IMR-90 (cell line): ENCODE data around the gene NOXO1. TPM values are rescaled to one million over a fixed set of nuclear protein-coding genes. Genes with fewer than 3 reads are reported as not detected.

Experiments used
- ATAC-seq: fragments of 200-7000 bp; cut with Tn5 transposase; 2 replicates; pipeline ENCODE4 v1.9.1; 2020; ENCODE audit warnings: low read depth, mild to moderate bottlenecking, moderate library complexity
- BruUV-seq: library from RNA; stranded (reverse); fragments of 400-500 nt; replicated peaks from 2 replicates; lab custom pipeline; 2021; lab: Mats Ljungman, UMichigan
- CTCF ChIA-PET: fragments of 300-600 bp; formaldehyde crosslinking; extraction: SDS; loops from one replicate; lab custom pipeline; 2021; ENCODE audit warnings: antibody characterized with exemption; lab: Yijun Ruan, JAX
- POLR2A ChIA-PET: fragments of 300-600 bp; sonication (Branson Sonifier 250); formaldehyde crosslinking; loops from one replicate; lab custom pipeline; 2022; ENCODE audit warnings: antibody characterized with exemption; ENCODE audit not compliant: unreplicated experiment; lab: Charles Lee
- DNase-seq: peaks from one replicate; pipeline ENCODE4 v3.0.0; 2013
- H2AFZ ChIP-seq: replicated peaks from 2 replicates; pipeline ENCODE3; 2013; ENCODE audit warnings: low read length, mild to moderate bottlenecking; ENCODE audit not compliant: poor library complexity
- H2AK5ac ChIP-seq: 2 replicates; pipeline ENCODE4 v1.6.1; 2013; ENCODE audit warnings: low read depth, low read length, inconsistent platforms
- H2AK9ac ChIP-seq: replicated peaks from 2 replicates; pipeline ENCODE3; 2013; ENCODE audit warnings: mild to moderate bottlenecking, low read depth, low read length, moderate library complexity; ENCODE audit not compliant: poor library complexity
- H2BK120ac ChIP-seq: 2 replicates; pipeline ENCODE4 v1.6.1; 2013; ENCODE audit warnings: low read depth, low read length, inconsistent platforms
- H2BK15ac ChIP-seq: 3 replicates; pipeline ENCODE4 v1.6.1; 2013; ENCODE audit warnings: low read depth, low read length, inconsistent platforms
- H2BK20ac ChIP-seq: 2 replicates; pipeline ENCODE4 v1.6.1; 2013; ENCODE audit warnings: low read depth, mild to moderate bottlenecking, inconsistent platforms, low read length, moderate library complexity
- H2BK5ac ChIP-seq: 2 replicates; pipeline ENCODE4 v1.6.1; 2013; ENCODE audit warnings: mild to moderate bottlenecking, low read depth, low read length, inconsistent platforms; ENCODE audit not compliant: poor library complexity, severe bottlenecking
- H3K14ac ChIP-seq: replicated peaks from 2 replicates; pipeline ENCODE4 v1.6.1; 2013; ENCODE audit warnings: low read depth, low read length, inconsistent platforms
- H3K18ac ChIP-seq: 2 replicates; pipeline ENCODE4 v1.6.1; 2013; ENCODE audit warnings: low read depth, low read length, control low read depth
- H3K23ac ChIP-seq: 2 replicates; pipeline ENCODE4 v1.6.1; 2013; ENCODE audit warnings: low read depth, low read length, inconsistent platforms
- H3K27ac ChIP-seq: 2 replicates; pipeline ENCODE4 v1.5.1; 2013; ENCODE audit warnings: mild to moderate bottlenecking, control low read depth, low read length; ENCODE audit not compliant: insufficient read depth
- H3K27me3 ChIP-seq: 2 replicates; pipeline ENCODE4 v1.6.1; 2013; ENCODE audit warnings: low read length; ENCODE audit not compliant: control insufficient read depth, insufficient read depth
- H3K36me3 ChIP-seq: 2 replicates; pipeline ENCODE4 v1.6.1; 2013; ENCODE audit warnings: low read length, mixed read lengths; ENCODE audit not compliant: control insufficient read depth, insufficient read depth
- H3K4ac ChIP-seq: 2 replicates; pipeline ENCODE4 v1.6.1; 2013; ENCODE audit warnings: low read depth, low read length, inconsistent platforms
- H3K4me1 ChIP-seq: 2 replicates; pipeline ENCODE4 v1.6.1; 2013; ENCODE audit warnings: low read length, mixed read lengths; ENCODE audit not compliant: control insufficient read depth, insufficient read depth
- H3K4me2 ChIP-seq: 2 replicates; pipeline ENCODE4 v1.6.1; 2013; ENCODE audit warnings: low read depth, mild to moderate bottlenecking, control low read depth, low read length, moderate library complexity
- H3K4me3 ChIP-seq: 2 replicates; pipeline ENCODE4 v1.5.1; 2013; ENCODE audit warnings: low read depth, mild to moderate bottlenecking, control low read depth, low read length, moderate library complexity; ENCODE audit not compliant: insufficient read depth
- H3K56ac ChIP-seq: 2 replicates; pipeline ENCODE4 v1.6.1; 2013; ENCODE audit warnings: low read length, inconsistent platforms; ENCODE audit not compliant: insufficient read depth; ENCODE audit errors: extremely low read depth
- H3K79me1 ChIP-seq, 2 experiments: 2 replicates each; pipeline ENCODE4 v1.6.1; 2013; ENCODE audit warnings: low read length in 2 of 2, inconsistent platforms in 1 of 2, low read depth in 1 of 2
- H3K9ac ChIP-seq: 2 replicates; pipeline ENCODE4 v1.6.1; 2013; ENCODE audit warnings: low read depth, low read length, control low read depth
- H3K9me1 ChIP-seq: 2 replicates; pipeline ENCODE4 v1.6.1; 2013; ENCODE audit warnings: low read length, inconsistent platforms; ENCODE audit not compliant: insufficient read depth
- H3K9me3 ChIP-seq: 2 replicates; pipeline ENCODE4 v1.6.1; 2013; ENCODE audit warnings: low read length; ENCODE audit not compliant: control insufficient read depth, insufficient read depth
- H4K20me1 ChIP-seq: 2 replicates; pipeline ENCODE4 v1.6.1; 2013; ENCODE audit warnings: low read length, inconsistent platforms; ENCODE audit not compliant: insufficient read depth
- H4K5ac ChIP-seq: 2 replicates; pipeline ENCODE4 v1.6.1; 2013; ENCODE audit warnings: mild to moderate bottlenecking, low read depth, low read length, control low read depth
- H4K8ac ChIP-seq, 2 experiments: 2 replicates each; pipeline ENCODE4 v1.6.1; 2013; ENCODE audit warnings: low read depth in 2 of 2, low read length in 2 of 2, control low read depth in 1 of 2, inconsistent platforms in 1 of 2
- H4K91ac ChIP-seq: 2 replicates; pipeline ENCODE4 v1.6.1; 2013; ENCODE audit warnings: low read depth, low read length, inconsistent platforms; ENCODE audit not compliant: insufficient read depth
- BHLHE40 ChIP-seq: fragments of 150-350 bp; IDR thresholded peaks from 2 replicates; pipeline ENCODE4 v1.6.1; 2016; ENCODE audit warnings: mild to moderate bottlenecking, low read depth, low read length
- CEBPB ChIP-seq: IDR thresholded peaks from 2 replicates; pipeline ENCODE4 v1.6.1; 2012; ENCODE audit warnings: low read depth, low read length, improper control_type of control experiment
- CHD1 ChIP-seq: IDR thresholded peaks from 2 replicates; pipeline ENCODE4 v1.6.1; 2012; ENCODE audit warnings: low read depth, low read length, improper control_type of control experiment
- FOS ChIP-seq: fragments of 150-350 bp; IDR thresholded peaks from 2 replicates; pipeline ENCODE4 v1.6.1; 2016; ENCODE audit warnings: low read depth, low read length
- MAFK ChIP-seq: IDR thresholded peaks from 2 replicates; pipeline ENCODE4 v1.6.1; 2012; ENCODE audit warnings: low read depth, low read length, improper control_type of control experiment
- MAZ ChIP-seq: IDR thresholded peaks from 2 replicates; pipeline ENCODE4 v1.6.1; 2012; ENCODE audit warnings: low read depth, mild to moderate bottlenecking, low read length, improper control_type of control experiment, moderate library complexity, borderline replicate concordance
- MXI1 ChIP-seq: IDR thresholded peaks from 2 replicates; pipeline ENCODE4 v1.6.1; 2012; ENCODE audit warnings: low read depth, mild to moderate bottlenecking, low read length, moderate library complexity, borderline replicate concordance
- NFE2L2 ChIP-seq: fragments of 150-350 bp; IDR thresholded peaks from 2 replicates; pipeline ENCODE4 v1.6.1; 2016; ENCODE audit warnings: low read depth, mild to moderate bottlenecking, low read length
- POLR2A ChIP-seq: IDR thresholded peaks from 2 replicates; pipeline ENCODE4 v1.6.1; 2012; ENCODE audit warnings: mild to moderate bottlenecking, low read depth, low read length
- RAD21 ChIP-seq: IDR thresholded peaks from 2 replicates; pipeline ENCODE4 v1.6.1; 2012; ENCODE audit warnings: low read length, improper control_type of control experiment
- RCOR1 ChIP-seq: IDR thresholded peaks from 2 replicates; pipeline ENCODE4 v1.6.1; 2012; ENCODE audit warnings: mild to moderate bottlenecking, low read length, improper control_type of control experiment; ENCODE audit not compliant: insufficient replicate concordance
- RFX5 ChIP-seq: IDR thresholded peaks from 2 replicates; pipeline ENCODE4 v1.8.0; 2012; ENCODE audit warnings: low read depth, mild to moderate bottlenecking, low read length, moderate library complexity
- SMC3 ChIP-seq: fragments of 150-350 bp; IDR thresholded peaks from 2 replicates; pipeline ENCODE4 v1.6.1; 2016; ENCODE audit warnings: low read depth, mild to moderate bottlenecking, antibody characterized with exemption, low read length, moderate library complexity
- WGBS, 2 experiments: methylation state at CpG; one replicate each; pipeline versions ENCODE4 v1.1.5 to v1.1.7; 2013; ENCODE audit warnings: missing lambda C conversion rate in 2 of 2; ENCODE audit not compliant: insufficient read length in 1 of 2; ENCODE audit errors: extremely low coverage in 2 of 2; 5-methylcytosine and 5-hydroxymethylcytosine counted together
- dilution Hi-C: fragments of 300-500 bp; cut with HindIII; formaldehyde crosslinking; loops from one replicate; pipeline ENCODE4 v1.14.3; 2018; ENCODE audit warnings: low sequenced_read_pairs; ENCODE audit not compliant: unreplicated experiment
- in situ Hi-C: fragments of 300-500 bp; cut with MboI; formaldehyde crosslinking; loops from 3 replicates; pipeline ENCODE4 v1.14.3; 2019; ENCODE audit warnings: low sequenced_read_pairs, inconsistent platforms, mixed read lengths
- intact Hi-C: fragments of 100-400 bp; cut with micrococcal nuclease; formaldehyde crosslinking; loops from 2 replicates; pipeline ENCODE4 v1.10.0; 2022
- polyA plus RNA-seq, 3 experiments: library from polyadenylated mRNA; depleted of rRNA; stranded (reverse); fragments of >200 nt; gene quantifications; 2 replicates each; pipeline ENCODE4 v1.2.3, GENCODE V29; 2012; ENCODE audit warnings: low replicate concordance in 1 of 3
- total RNA-seq: library from RNA; depleted of rRNA; stranded (reverse); fragments of >200 nt; gene quantifications from 2 replicates; pipeline ENCODE4 v1.2.3, GENCODE V29; 2012
- TF ChIP-seq, protein P1 (sequence below): fragments of 150-350 bp; IDR thresholded peaks from 2 replicates; pipeline ENCODE4 v1.6.1; 2017; ENCODE audit warnings: mild to moderate bottlenecking, antibody characterized with exemption, low read length, low read depth

The NOXO1 gene
- total and polyA plus RNA-seq, 2 of the 4 experiments (the other 2 are of a cell fraction): 0.56 TPM; not detected in 1

DNA sequence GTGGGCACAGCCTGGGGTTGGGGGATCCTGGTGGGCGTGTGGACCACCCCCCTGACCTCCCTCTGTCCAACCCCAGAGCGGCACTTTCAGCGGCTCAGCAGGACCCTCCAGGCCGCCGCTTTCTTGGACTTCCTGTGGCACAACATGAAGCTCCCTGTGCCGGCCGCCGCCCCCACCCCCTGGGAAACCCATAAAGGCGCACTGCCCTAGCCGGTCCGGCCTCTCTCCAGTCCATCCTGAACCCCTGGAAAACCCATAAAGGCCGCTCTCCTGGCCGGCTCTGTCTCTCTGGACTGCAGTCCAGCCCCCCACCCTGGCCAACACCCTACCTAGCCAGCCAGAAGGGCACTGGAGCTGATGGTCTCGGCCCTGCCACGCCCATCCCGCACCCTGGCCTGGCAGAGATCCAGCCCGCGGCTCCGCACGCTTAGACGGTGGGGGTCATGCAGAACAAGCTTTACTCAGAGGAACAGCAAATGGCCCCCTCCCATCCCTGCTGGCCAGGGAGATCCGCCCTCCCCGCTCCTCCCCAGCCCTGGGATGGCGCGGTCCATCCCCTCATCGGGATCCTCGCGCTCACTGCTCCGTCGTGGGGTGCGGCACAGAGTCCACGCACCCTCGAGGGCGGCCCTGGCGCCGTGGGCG is 2.7 kb downstream of the NOXO1 start (continued):
- TF ChIP-seq, protein P1, sequence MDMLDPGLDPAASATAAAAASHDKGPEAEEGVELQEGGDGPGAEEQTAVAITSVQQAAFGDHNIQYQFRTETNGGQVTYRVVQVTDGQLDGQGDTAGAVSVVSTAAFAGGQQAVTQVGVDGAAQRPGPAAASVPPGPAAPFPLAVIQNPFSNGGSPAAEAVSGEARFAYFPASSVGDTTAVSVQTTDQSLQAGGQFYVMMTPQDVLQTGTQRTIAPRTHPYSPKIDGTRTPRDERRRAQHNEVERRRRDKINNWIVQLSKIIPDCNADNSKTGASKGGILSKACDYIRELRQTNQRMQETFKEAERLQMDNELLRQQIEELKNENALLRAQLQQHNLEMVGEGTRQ: no peak
- no peak for TF ChIP-seq CEBPB
- no peak for TF ChIP-seq SMC3
- no peak for TF ChIP-seq CHD1
- no peak for TF ChIP-seq RAD21

DNA sequence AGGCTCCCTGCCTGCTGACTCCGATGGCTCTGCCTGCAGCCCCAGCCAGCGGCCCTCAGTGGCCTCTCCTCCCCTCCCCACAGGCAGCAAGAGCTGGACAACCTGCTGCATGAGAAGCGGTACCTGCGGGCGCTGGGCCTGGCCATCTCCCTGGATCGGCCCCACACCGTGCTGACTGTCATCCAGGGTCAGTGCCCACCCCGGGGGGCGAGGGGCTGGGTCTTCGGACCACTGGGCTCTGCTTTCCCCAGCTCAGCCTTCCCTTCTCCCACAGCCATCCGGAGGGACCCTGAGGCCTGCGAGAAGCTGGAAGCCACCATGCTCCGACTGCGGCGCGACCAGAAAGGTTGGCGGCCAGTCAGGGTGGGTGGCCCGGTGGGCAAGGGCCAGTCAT is 3.4 kb downstream of the NOXO1 start:
- H2BK120ac ChIP-seq: no peak overlapping the region
- WGBS, 2 experiments: 91% methylated on average over 7 of the region's 18 CpGs; no CpG with 5 or more reads in 1 of the 2 experiments
- no peak overlapping the region for H2AFZ ChIP-seq
- TF ChIP-seq BHLHE40 (no peak), NFE2L2 (no peak), CHD1 (no peak), CEBPB (no peak), RAD21 (no peak), POLR2A (no peak), MAZ (no peak), RCOR1 (no peak), MXI1 (no peak), RFX5 (no peak), FOS (no peak), MAFK (no peak)
- TF ChIP-seq, protein P1: no peak
- H2AK9ac ChIP-seq: no peak overlapping the region
- peaks cover 48% of the 10 kb centered on the region for H3K36me3 ChIP-seq
- H3K4ac ChIP-seq: no peak overlapping the region
- dilution Hi-C loops: no loop called here
- no peak for ATAC-seq
- no peaks in the 10 kb centered on the region; the same call in 1 of the 2 replicates for H3K4me1 ChIP-seq
- ChIA-PET CTCF (no interaction called here), POLR2A (no interaction called here)
- H3K79me1 ChIP-seq: peaks cover 0 to 13% of the 10 kb centered on the region in 2 experiments; a peak in 1 of 4 replicates
- intact Hi-C loops: no loop called here
- no peak overlapping the region for H3K23ac ChIP-seq
- no peak overlapping the region for H3K9ac ChIP-seq
- H4K8ac ChIP-seq: no peak overlapping the region
- no peak overlapping the region for H3K14ac ChIP-seq
- H2BK15ac ChIP-seq: no peak overlapping the region
- H3K56ac ChIP-seq: no peak overlapping the region
- no peak overlapping the region for H2BK20ac ChIP-seq
- H2BK5ac ChIP-seq: no peak overlapping the region
- no peak for DNase-seq
- no peak overlapping the region for H4K91ac ChIP-seq
- BruUV-seq: no TSS peak
- no peaks in the 10 kb centered on the region for H3K9me1 ChIP-seq
- H3K27ac ChIP-seq: no peak overlapping the region
- H4K5ac ChIP-seq: no peak overlapping the region
- H4K20me1 ChIP-seq: no peaks in the 10 kb centered on the region; the same call in 1 of the 2 replicates
- H3K4me2 ChIP-seq: no peak overlapping the region
- no peak overlapping the region for H3K18ac ChIP-seq
- peaks cover 29% of the 10 kb centered on the region; the same call in 1 of the 2 replicates for H3K27me3 ChIP-seq
- H2AK5ac ChIP-seq: no peak overlapping the region
- in situ Hi-C loops: no loop called here
- H3K4me3 ChIP-seq: no peak overlapping the region
- no peaks in the 10 kb centered on the region for H3K9me3 ChIP-seq
